ENCODE results near the gene IRGQ.
"Not testable (repeated sequence)": the region's sequence is repeated elsewhere in the genome, so short reads cannot be mapped to it uniquely, and the experiment has no call there.

The IRGQ gene

GRCh38 chr19:43623889-43624670 is 28.1 kb upstream of the IRGQ start:
- no peak for DNase-seq

GRCh38 chr19:43622956-43623355 is 27.0 kb upstream of the IRGQ start:
- no peak for DNase-seq

GRCh38 chr19:43622070-43622469 is 26.1 kb upstream of the IRGQ start:
- no peak for DNase-seq

- no peak for DNase-seq
Measured at GRCh38 chr19:43620061-43621001, 24.4 kb upstream of the IRGQ start.

GRCh38 chr19:43619262-43620060 is 23.5 kb upstream of the IRGQ start, which contains the start of gene ZNF428:
TSS of gene ZNF428 (minus strand) at chr19:43619629. CDS start at chr19:43614304, 5,325 bp downstream.
- DNase-seq: peak; percentile 93

GRCh38 chr19:43618921-43619261 is 23.0 kb upstream of the IRGQ start:
- DNase-seq: no peak

- DNase-seq: no peak
Measured at GRCh38 chr19:43616954-43617353, 21.0 kb upstream of the IRGQ start.

- DNase-seq: no peak
Measured at GRCh38 chr19:43616306-43616705, 20.4 kb upstream of the IRGQ start.

GRCh38 chr19:43612374-43612773 is 16.4 kb upstream of the IRGQ start:
- no peak for DNase-seq

GRCh38 chr19:43611788-43612187 is 15.9 kb upstream of the IRGQ start, which contains the start of gene SRRM5:
TSS of gene SRRM5 (plus strand) at chr19:43612088. CDS start at chr19:43612122, 34 bp downstream.
- DNase-seq: no peak

- no peak for DNase-seq
Measured at GRCh38 chr19:43610493-43610892, 14.6 kb upstream of the IRGQ start.

GRCh38 chr19:43609872-43610271 is 13.9 kb upstream of the IRGQ start:
- no peak for DNase-seq

- DNase-seq: no peak
Measured at GRCh38 chr19:43607238-43608205, 11.6 kb upstream of the IRGQ start.

GRCh38 chr19:43606569-43607229 is 10.8 kb upstream of the IRGQ start:
- DNase-seq: no peak

GRCh38 chr19:43605875-43606568 is 10.1 kb upstream of the IRGQ start:
- no peak for DNase-seq

GRCh38 chr19:43600326-43600725 is 4.4 kb upstream of the IRGQ start:
- not testable (repeated sequence) for DNase-seq

- DNase-seq: no peak
Measured at GRCh38 chr19:43599635-43600295, 3.8 kb upstream of the IRGQ start.

GRCh38 chr19:43598445-43599240 is 2.7 kb upstream of the IRGQ start:
- DNase-seq: no peak

- no peak for DNase-seq
Measured at GRCh38 chr19:43597876-43598275, 1.9 kb upstream of the IRGQ start.

Data from activated CD8-positive, alpha-beta memory T cell treated with anti-CD3 and anti-CD28 coated beads for 24 hours (primary cell).